ENCODE results near the gene MID1.
A peak's percentile ranks its signal among the peaks of the same experiment; 100 is the strongest.

Gene MID1

GRCh38 chrX:10484683-10485247 lies 135.6 kb downstream of the MID1 start:
- no peak for DNase-seq

GRCh38 chrX:10483191-10483831 lies 137.1 kb downstream of the MID1 start:
- DNase-seq = no peak

DNA sequence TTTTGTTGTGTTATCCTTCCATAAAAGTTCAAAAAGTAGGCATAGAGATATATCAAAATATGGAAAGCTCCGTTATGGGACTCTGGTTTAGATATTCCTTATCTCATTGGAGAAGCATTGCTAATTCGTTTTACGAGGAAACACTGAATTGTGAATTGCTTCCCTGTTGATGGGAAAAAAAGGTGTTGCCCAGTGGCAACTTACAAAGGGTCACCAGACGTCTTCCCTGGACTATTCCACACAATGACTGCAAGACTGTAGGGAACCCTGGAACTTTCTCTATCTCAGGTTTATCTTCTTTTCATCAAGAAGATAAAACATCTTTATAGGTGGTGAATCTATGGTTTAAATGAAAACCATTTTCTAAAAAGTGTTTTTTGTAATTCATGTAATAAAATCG lies 137.7 kb downstream of the MID1 start:
- no peak for DNase-seq

DNA sequence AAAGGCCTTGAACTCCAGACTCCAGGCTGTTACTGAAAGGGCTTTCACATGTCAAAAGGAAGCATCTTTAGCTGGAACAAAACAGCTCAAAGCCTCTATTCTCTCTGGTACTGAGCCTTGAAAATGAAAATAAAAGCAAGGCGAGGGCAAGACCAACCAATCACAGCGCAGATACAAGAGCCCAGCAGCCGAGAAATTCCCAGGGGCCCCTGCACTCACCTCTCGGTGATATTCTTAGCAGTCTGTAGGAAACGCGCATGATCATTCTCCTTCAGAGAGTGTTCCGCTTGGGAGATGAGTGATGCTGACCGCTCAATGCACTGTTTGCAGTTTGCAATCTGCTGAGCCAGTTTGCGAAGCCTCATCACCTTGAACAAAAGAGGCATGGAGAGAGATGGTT lies 138.1 kb downstream of the MID1 start:
- DNase-seq = peak; percentile 28

- DNase-seq = no peak
Measured at GRCh38 chrX:10480861-10481260, 139.5 kb downstream of the MID1 start.

DNA sequence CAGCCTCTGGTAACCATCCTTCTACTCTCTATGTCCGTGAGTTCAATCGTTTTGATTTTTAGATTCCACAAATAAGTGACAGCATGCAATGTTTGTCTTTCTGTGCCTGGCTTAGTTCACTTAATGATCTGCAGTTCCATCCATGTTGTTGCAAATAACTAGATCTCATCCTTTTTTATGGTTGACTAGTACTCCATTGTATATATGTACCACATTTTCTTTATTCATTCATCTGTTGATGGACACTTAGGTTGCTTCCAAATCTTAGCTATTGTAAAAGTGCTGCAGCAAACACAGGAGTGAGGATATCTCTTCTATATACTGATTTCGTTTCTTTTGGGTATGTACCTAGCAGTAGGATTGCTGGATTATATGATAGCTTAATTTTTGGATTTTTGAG lies 140.9 kb downstream of the MID1 start:
- no peak for DNase-seq

- DNase-seq = no peak
Measured at GRCh38 chrX:10477525-10477924, 142.9 kb downstream of the MID1 start.

GRCh38 chrX:10474913-10475568 lies 145.3 kb downstream of the MID1 start:
- DNase-seq = no peak

DNA sequence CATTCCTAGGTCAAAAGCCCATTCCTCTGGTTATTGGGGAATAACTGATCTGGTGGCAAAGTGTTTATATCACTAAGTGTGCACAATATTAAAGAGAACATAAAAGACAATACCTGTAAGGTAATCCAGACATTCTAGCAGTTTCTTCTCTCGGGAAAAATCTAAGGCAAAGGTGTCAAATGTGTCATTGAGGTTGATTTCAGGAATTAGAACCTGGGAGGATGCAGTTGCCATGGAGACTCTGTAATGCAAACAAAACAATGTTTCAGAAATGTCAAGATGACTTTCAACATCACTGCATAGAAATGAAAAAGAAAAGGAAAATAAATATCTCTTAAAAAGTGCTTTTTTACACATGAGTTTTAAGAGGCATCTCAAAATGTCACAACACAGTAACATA lies 145.9 kb downstream of the MID1 start:
- no peak for DNase-seq

GRCh38 chrX:10471418-10471817 lies 149.0 kb downstream of the MID1 start:
- DNase-seq = no peak

- DNase-seq = no peak
Measured at GRCh38 chrX:10470009-10470408, 150.4 kb downstream of the MID1 start.

GRCh38 chrX:10467793-10468192 lies 152.6 kb downstream of the MID1 start:
- no peak for DNase-seq

GRCh38 chrX:10465254-10465653 lies 155.1 kb downstream of the MID1 start:
- no peak for DNase-seq

DNA sequence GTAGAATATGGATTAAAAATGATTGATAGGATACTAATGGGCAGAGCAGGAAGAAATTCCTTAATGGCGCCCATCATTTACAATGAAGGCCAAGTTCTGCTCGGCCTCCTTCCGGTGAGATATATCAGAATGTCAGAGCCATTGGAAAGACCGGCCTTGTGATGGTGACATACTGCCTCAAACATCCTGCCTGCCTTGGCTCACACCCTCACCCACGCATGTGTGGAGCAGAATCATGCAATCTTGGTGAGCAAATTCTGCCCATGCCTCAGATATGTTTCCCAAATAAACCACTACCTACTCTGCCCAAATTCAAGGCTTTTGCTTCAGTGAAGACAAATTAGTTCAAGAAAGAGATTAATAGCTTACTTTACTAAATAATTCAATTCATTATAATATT lies 163.3 kb downstream of the MID1 start:
- DNase-seq = no peak

DNA sequence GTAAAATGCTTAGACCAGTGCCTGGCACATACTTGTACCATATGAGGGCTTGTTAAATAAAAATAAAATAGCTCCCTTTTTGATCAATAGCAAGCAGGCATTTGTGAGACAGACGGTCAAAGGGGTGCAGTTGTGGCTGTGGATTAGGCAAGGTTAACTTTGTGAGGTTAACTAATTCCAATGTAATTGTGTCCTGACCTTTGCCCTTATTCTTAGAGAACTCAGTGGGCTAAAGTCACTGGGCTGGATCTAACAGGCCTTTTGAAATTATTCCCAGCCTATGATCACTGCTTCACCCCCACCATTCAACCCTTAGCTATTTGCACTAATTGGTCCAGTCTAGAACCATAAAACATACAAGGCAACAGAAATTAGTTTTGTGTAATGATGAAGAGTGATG lies 166.4 kb downstream of the MID1 start:
- no peak for DNase-seq

DNA sequence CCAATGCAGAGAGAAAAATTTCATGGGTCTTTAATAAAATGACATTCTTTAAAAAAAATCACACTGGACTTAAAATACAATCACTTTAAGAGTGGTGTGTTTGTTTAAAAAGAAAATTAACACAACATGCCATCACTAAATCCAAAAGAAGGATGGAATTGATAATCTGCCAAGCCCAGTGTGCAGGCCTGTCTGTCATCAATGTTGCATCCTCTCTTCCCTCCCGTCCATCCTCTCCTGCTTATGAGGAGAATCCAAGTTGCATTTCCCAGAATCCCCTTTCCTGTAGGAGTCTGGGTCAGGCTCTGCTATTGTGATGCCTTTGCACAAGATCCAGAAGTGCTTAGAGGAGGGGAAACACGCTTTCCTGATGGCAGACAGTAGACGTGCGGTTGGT lies 169.4 kb downstream of the MID1 start:
- no peak for DNase-seq

GRCh38 chrX:10450229-10450958 lies 170.0 kb downstream of the MID1 start:
- DNase-seq = no peak

- DNase-seq = no peak
Measured at GRCh38 chrX:10447564-10448214, 172.7 kb downstream of the MID1 start.

GRCh38 chrX:10444204-10444603 lies 176.2 kb downstream of the MID1 start:
- DNase-seq = no peak

- no peak for DNase-seq
Measured at GRCh38 chrX:10441464-10441863, 178.9 kb downstream of the MID1 start.

DNA sequence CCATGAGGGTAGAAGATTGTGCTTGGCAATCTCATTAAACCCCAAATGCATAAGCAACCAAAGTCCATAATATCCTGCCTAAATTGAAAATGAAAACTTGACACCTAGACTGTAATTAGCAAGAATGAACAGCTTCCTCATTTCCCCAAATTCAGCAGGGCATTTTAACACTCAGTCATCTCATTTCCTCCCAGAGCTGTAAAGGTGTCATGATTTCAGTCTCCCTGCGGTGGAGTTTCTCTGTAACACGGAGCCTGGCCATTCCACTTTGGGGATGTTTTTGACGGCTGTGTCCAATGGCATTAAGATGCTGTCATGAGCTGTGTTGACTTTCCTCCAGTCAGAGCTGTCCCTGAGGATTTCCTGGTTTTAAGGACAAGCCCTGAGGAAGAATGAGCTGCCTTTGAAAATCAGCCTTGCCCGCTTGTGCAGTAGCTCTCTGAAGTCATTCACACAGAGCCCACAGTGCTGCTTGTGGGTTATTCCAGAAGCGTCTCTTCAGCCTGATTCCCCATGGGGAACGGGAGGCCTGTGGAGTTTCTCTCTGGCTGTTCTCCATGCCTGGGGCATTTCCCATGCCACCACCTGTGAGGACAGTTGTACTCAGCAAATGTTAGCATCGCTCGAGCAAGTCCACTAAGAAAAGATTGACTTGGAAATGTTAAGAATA lies 187.0 kb downstream of the MID1 start:
- no peak for DNase-seq

GRCh38 chrX:10429908-10430307 lies 190.5 kb downstream of the MID1 start:
- DNase-seq = no peak

DNA sequence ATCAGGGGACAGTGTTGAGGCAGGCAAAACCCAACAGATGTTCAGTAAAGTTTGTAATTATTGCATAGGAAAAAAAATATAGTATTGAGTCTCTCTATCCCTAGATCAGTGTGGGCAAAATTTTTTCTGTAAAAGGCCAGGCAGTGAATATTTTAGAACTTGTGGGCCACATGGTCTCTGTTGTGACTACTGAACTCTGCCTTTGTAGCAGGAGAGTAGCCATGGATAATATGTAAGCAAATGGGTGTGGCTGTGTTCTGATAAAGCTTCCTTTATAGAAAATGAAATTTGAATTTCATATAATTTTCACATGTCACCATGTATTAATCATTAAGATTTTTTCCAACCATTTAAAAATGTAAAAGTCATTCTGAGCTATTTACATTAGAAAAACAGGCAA lies 193.1 kb downstream of the MID1 start:
- DNase-seq = no peak

All from CD4-positive, alpha-beta T cell treated with Interleukin-15 for 1 hour (primary cell).